Left cardiac atrium (tissue), 4 donors: ENCODE measurements around the gene ZNF311. TPM values are rescaled to one million over a fixed set of nuclear protein-coding genes. Genes with fewer than 3 reads are reported as not detected.
A peak's percentile ranks its signal among the peaks of the same experiment; 100 is the strongest.
"Not testable (repeated sequence)": the region's sequence is repeated elsewhere in the genome, so short reads cannot be mapped to it uniquely, and the experiment has no call there.

Experiments
- ATAC-seq, 2 donors: fragments of 200-7000 bp; cut with Tn5 transposase; one replicate each; pipeline ENCODE4 v1.9.1; 2020; ENCODE audit warnings: mild to moderate bottlenecking in 2 of 2, moderate library complexity in 2 of 2
- DNase-seq: peaks from one replicate; pipeline ENCODE4 v3.0.0-alpha.2; 2020
- intact Hi-C, 2 donors: fragments of 100-400 bp; cut with DNase I; formaldehyde crosslinking; loops; one replicate each; pipeline versions ENCODE4 v1.14.1 to v1.15.1; 2022 to 2023
- total RNA-seq, 2 donors: library from RNA; stranded (reverse); fragmentation: NEBNext Ultra II Directional; extraction: Animal tissue kit (Norgen Biotek cat#: 25700); gene quantifications; one replicate each; pipeline ENCODE4 v1.2.1, GENCODE V29; 2021
- donor health status: DM: no; HTN: yes; CAD: no.
- donor health status: DM: no; HTN: yes; CAD: no; lungs with severe emphysema.
- donor health status: DM: yes; HTN: yes; CAD: no.
- donor health status: Dilated cardiomyopathy.

Gene ZNF311
- total RNA-seq, 2 donors from 2014 or later: 0.37 to 0.68 TPM

DNA sequence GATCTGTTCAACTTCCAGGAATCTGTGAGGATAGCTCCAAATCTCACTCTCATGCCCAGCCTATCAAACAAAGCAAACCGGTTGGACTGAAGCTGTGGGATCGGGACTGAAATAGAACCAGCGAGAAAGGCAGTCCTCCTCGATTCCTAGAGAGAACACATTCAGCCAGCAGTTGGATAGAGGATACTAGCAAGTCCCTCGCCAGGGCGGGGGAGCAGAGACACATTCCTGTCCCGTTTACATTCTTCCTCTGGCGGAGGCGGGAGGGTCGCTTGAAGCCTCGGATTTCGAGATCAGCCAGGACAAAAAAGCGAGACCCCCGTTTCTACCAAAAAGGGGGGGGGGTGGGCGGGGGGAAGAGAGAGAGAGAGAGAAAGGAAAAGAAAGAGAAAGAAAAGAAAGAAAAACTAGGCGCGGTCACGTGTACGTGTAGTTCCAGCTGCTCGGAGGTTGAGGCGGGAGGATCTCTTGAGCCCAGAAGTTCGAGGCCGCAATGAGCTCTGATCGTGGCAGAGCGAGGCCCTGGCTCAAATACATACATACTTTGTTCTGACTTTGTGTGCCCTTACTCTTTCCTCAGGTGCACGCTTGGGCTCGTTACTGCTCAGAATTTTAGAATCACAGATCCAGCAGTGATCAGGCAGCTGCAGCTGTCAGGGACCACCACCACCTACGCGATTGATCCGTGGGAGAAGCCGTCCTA, 19.5 kb downstream of the ZNF311 start:
- peak; percentile 88 for DNase-seq
- peak; percentile 80 to 83 for ATAC-seq
- intact Hi-C loops: loop anchor here in 1 of 2 donors (10.0 kb wide), 2 partner anchors 121 to 151 kb away; no protein-coding TSS in a partner anchor

DNA sequence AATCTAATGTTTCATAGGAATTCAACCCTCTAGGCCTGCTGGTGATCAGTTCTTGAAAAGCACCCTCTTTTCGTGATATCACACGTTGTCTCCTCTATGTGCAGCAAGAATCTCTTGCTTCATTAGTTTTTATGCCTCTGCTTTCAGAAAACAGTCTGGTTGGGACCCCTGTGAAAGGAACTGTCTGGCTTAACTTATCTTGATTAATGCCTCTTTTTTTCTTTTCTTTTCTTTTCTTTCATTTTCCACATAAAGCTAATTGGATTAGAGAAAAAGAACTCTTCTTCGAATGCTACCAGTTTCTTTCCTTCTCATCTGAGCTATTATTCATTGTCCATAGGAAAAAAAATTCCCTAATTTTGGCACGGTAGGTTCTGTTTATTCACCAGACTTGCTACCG, 21.3 kb downstream of the ZNF311 start:
- DNase-seq: no peak
- no peak for ATAC-seq
- intact Hi-C loops: loop anchor here (5.0 to 10.0 kb wide), 3 partner anchors 42 to 149 kb away; no protein-coding TSS in a partner anchor

DNA sequence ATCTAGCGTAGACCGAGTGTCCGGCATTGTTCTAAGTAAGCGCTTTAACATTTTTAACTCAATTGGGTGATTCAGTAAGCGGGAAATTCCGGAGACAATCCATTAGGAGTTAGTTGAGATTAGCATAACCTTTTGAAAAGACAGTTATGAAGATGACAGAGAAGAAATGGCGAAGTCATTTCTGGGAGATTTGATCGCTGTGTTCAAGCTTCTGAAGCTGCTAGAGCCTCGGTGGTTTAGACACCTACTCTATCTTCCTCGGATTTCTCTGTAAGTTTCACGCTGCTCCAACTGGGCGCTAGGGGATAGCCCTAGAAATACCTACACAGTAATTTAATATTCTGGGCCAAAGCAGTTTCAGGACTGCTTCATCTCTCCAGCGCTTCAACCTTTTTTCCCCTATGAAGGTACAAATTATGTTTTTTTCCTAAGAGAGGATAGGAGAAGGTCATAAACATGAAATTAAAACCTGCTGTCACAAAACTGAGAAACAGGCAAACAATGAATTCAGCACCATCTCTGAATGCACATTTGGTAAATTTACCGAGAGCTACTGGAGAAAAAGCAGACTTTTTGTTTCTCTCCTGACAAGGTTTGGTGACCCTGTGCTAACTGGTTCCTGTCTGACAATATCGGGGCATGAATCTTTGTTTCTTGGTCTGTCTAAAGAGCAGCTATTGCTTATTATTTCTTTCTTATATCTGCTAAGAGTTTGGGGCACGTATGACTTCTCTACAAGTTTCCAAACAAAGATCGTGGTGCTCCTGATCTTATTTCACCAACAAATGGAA, 22.4 kb downstream of the ZNF311 start:
- intact Hi-C loops: loop anchor here (5.0 to 10.0 kb wide), 3 partner anchors 40 to 148 kb away; no protein-coding TSS in a partner anchor
- ATAC-seq (peak; percentile 16 to 62), DNase-seq (no peak)

DNA sequence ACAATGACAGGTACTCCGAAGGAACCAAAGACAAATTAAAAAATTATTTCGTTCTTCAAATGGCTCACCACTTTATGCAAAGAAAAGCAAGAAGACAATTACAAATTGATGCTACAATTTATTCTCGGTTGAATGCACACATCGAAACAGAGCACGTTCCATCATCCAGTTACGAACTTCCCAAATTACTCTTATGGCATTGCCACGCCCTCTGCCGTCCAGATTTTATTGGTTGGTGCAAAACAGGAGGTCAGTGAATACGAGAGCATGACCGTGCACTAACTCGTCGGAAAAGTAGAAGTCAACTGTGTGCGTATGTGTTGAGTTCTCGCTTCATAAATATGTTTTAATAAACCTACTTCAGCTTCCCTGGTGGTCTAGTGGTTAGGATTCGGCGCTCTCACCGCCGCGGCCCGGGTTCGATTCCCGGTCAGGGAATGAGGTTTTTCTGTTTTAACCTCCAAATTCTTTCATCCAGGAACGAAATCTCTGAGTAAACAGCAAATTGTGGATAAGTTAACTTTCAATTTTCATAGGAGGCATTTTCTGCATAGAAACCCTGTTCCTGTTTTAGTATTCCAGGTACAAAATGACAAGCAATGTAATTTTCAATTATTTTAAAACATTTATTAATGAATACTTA, 23.2 kb downstream of the ZNF311 start:
- intact Hi-C loops: loop anchor here (5.0 to 10.0 kb wide), 3 partner anchors 40 to 147 kb away; no protein-coding TSS in a partner anchor
- ATAC-seq (peak; percentile 85), DNase-seq (peak; percentile 79)

DNA sequence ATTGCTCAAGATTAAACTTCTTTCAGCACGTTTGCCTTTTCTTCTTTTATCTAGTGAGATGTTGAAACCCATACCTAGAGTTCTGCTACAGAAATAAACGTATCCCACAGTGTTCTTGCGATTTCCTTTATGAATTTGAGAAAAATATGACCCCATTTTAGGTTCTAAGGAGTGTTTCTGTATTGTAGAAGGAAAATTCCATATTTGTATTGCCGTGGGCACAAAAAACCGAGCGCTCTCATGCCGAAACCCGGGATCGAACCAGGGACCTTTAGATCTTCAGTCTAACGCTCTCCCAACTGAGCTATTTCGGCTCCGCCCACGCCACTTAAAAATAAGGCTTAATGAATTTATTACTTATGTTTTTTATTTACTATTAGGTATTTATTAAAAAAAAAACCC, 23.7 kb downstream of the ZNF311 start:
- DNase-seq (peak; percentile 71), ATAC-seq (peak; percentile 50 to 62)
- intact Hi-C loops: loop anchor here (5.0 to 10.0 kb wide), 3 partner anchors 39 to 147 kb away; no protein-coding TSS in a partner anchor

DNA sequence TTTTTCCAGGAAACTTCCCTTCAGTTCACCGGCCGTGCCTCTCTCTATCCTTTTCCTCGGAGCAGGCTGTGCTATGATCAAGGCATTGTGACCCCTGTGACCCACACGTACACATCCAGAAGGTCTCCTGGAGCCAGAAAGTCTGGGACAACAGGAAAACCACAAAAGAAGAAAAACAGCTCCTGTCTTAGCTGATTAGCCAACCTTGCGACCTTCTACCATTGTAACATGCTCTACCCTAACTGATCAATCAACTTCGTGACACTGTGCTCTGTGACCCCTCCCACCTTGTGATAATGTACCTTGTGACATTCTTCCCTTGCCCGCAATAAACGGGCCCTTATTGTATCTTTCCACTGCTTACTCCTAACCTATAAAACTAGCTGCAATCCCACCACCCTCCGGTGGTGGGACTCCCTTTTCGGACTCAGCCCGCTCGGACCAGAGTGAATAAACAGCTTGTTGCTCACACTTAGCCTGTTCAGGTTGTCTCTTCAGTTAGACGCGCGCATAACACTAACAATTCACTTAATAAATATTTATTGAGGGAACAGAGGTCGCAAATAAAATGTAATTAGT, 24.2 kb downstream of the ZNF311 start:
- DNase-seq (peak; percentile 68), ATAC-seq (peak; percentile 32 to 68)
- intact Hi-C loops: loop anchor here (5.0 to 10.0 kb wide), 3 partner anchors 39 to 146 kb away; no protein-coding TSS in a partner anchor

DNA sequence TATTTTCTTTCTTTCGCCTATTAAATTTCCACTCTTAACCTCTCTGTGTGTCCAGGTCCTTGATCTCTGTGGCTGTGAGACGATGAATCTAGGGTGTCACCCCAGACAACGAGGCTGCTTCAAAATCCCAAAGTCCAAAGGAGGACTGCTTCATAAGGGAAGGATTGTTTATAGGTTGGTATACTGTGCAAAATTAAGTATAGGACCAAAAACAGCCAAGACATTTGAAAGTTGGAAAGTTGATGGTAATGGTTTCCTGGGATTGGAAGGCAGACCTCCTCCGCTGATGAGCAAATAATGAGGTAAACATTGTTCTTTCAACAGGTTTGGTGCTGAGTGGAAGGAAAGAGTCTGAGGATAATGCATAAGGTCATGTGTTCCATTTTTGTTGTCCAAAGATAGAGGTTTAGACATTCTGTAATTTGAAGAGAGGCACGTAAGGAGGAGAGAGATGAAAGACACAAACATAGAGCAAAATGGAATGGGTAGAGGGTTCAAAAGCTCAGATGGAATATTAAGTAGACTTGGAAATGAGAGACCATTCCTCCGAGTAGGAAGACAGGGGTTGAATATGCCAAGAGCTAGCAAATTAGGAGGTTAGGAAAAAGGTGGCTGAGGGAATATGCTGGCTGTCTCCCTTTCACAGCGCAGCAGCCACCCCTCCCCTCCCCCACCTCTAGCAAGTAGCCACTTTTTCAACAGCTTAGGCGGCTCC, 24.8 kb downstream of the ZNF311 start:
- ATAC-seq (no peak), DNase-seq (no peak)
- intact Hi-C loops: loop anchor here (5.0 to 10.0 kb wide), 3 partner anchors 38 to 145 kb away; no protein-coding TSS in a partner anchor

DNA sequence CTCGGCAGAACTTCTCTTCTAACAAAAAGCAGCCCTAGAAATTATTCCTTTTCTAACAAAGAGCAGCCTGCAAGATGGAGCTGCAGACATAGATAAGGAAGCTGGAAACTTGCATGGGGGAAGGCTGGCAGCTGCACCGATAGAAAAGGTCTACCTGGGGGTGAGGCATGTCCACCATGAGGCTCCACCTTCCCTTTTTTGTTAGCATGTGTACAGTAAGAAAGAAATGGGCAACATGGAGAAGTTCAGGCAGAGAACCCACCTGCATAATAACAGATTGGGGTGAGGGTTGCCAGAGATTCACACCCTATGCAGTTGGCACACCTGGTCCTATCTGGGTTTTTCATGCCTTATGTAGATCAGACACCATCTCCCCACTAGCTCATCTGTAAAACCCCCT, 25.4 kb downstream of the ZNF311 start:
- intact Hi-C loops: loop anchor here (5.0 to 10.0 kb wide), 4 partner anchors 37 to 145 kb away; no protein-coding TSS in a partner anchor
- no peak for ATAC-seq
- DNase-seq: no peak

DNA sequence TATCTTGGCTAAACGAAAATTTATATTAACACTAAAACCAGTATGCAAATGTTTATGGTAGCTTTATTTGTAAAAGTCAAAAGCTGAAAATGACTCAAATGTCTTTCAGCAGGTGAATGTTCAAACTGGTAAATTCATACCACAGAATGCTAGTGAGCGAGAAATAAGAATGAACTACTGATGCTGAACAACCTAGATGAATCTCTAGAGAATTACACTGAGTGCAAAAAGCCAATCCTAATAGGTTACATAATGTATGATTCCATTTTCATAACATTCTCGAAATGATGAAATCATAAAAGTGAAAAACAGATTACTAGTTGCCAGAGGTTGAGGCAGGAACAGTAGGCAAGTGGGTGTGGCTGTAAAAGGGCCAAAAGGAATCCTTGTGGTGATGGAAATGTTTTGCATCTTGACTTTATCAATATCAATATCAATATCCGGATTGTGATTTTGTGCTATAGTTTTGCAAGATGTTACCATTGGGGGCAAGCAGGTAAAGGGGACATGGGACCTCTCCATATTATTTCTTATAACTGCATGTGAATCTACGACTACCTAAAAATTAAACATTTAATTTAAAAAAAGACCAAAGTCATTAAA, 26.1 kb downstream of the ZNF311 start:
- intact Hi-C loops: loop anchor here in 1 of 2 donors (10.0 kb wide), 1 partner anchor 94 kb away; no protein-coding TSS in a partner anchor
- DNase-seq: no peak
- no peak for ATAC-seq

DNA sequence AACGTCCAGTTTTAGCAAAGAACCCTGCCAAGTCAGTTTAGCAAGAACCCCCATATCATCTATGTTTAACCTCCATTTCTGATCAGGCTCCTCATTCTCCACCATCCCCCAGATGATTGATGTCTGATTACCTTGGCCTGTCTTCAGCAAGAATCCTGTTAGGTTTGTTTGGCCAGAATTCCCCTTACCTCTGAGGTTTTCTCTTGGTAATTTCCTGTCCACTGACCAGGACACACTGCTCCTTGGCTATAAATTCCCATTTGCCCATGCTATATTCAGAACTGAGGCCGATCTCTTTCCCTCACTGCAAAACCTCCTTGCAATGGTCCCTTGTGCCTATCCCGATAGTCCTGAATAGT, 27.0 kb downstream of the ZNF311 start:
- DNase-seq: no peak
- intact Hi-C loops: loop anchor here in 1 of 2 donors (10.0 kb wide), 1 partner anchor 93 kb away; no protein-coding TSS in a partner anchor
- ATAC-seq: no peak

DNA sequence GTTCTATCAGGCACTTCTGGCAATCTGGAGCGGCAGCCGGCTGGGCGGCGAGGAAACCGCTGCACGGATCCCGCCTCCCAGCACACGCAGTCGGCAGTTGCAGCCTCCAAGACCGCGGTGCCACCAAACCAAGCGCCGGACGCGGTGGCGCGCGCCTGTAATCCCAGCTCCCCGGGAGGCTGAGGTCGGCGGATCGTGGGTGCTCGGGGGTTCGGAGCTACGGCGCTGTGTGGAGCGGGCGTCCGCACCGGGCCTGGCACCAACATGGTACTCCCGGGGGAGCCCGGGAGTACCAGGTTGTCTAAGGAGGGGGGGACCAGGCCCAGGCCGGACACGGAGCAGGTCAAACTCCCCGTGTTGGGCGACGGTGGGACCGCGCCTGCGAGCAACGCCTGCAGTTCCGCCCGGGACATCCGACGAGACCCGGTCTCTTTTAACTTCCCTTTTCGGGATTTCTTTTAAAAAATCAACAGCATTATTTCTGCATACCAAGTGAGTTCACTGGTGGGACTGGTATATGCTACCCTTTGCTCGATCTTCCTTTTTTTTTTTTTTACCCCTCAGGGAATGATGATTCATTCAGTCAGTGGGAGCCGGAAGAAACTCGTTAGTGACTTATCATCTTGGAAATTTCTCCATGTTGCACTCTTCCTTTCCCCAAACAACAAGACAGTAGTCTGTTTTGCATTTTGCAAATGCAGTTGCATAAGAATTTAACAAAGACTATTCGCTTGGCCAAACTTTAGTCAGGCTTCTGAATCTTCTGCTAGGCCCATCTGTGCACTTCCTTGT, 27.6 kb downstream of the ZNF311 start:
- intact Hi-C loops: loop anchor here in 1 of 2 donors (10.0 kb wide), 1 partner anchor 93 kb away; no protein-coding TSS in a partner anchor
- DNase-seq: peak; percentile 39
- ATAC-seq: no peak

DNA sequence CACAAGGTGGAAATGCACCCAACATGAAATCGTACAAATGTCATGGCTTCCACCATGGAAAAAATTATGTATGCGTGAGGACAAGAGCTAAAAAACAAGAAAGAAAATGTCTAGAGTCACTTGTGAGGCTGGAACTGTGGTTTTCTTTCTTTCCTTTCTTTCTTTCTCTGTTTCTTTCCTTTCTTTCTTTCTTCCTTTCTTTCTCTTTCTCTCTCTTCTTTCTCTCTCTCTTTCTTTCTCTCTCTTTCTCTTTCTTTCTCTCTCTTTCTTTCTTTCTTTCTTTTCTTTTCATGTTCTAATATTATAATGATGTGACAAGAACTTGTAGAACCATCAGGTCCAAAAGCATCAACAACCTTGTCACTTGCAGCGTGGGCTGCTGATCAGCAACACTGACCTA, 28.4 kb downstream of the ZNF311 start:
- intact Hi-C loops: loop anchor here in 1 of 2 donors (10.0 kb wide), 1 partner anchor 92 kb away; no protein-coding TSS in a partner anchor
- no peak for DNase-seq
- no peak for ATAC-seq

DNA sequence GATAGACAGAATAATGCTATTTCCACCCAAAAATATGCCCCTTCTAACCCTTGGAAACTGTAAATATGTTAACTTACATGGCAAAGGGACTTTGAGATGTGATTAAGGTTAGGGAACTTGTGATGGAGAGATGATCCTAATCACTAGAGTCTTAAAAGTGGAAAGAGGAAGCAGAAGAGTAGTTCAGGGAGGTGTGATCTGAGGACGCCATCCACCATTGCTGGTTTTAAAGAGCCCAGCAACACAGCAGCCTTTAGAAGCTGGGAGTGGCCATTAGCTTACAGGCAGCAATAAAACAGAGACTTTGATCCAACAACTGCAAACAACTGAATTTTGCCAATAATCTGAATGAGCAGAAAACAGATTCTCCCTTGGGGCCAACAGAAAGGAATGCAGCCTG, 30.6 kb downstream of the ZNF311 start:
- intact Hi-C loops: loop anchor here in 1 of 2 donors (10.0 kb wide), 1 partner anchor 90 kb away; no protein-coding TSS in a partner anchor
- no peak for DNase-seq
- ATAC-seq: no peak

DNA sequence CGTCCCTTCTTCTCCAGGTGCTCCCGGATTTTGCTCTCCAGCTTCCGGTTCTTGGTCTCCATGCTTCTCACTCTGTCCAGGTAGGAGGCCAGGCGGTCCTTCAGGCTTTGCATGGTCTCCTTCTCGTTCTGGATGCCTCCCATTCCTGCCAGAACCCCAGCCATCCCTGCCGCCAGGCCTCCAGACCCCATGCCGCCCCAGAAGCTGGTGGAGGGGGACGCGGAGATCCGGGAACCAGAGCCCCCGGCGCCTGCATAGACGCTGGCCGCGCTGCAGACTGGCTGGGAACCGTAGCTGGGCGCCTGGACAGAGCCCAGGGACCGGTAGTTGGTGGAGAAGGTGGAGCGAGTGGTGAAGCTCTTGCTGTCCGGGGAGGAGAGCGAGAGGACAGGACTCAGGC, 35.1 kb downstream of the ZNF311 start:
- intact Hi-C loops: loop anchor here in 1 of 2 donors (10.0 kb wide), 1 partner anchor 85 kb away; no protein-coding TSS in a partner anchor
- not testable (repeated sequence) for DNase-seq, ATAC-seq

DNA sequence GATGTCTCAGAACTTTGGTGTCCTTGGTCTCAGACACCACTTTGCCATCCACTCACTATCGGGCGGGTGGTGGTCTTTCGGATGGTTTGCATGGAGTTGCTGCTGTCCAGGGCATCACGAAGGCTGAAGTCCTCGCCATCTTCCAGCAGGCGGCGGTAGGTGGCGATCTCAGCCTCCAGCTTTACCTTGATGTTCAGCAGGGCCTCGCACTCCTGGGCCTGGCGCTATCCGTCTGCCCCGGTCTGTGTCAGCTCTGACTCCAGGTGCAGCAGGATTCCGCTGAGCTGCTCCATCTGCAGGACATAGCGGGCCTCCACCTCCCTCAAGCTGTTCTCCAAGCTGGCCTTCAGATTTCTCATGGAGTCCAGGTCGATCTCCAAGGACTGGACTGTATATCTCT, 36.0 kb downstream of the ZNF311 start:
- DNase-seq: no peak
- no peak for ATAC-seq
- intact Hi-C loops: no loop called here

DNA sequence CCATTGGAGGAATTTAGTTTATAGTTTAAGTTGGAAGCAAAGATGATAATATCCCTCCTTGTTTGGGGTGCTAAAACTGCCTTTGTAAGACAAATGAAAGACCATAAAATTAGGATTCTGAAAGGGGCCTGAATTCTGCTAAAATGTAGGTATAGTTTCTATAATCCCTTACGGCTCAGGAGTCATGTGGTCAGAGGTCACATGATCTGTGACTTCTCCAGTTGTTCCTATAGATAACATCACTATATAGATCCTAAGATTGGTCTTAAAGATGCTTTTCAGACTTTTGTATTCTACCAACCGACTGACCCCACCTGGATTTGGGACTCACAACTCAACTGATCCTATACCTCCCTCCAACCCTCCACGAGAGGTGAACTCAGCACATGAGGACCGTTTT, 36.6 kb downstream of the ZNF311 start:
- intact Hi-C loops: no loop called here
- DNase-seq: no peak
- ATAC-seq: no peak

DNA sequence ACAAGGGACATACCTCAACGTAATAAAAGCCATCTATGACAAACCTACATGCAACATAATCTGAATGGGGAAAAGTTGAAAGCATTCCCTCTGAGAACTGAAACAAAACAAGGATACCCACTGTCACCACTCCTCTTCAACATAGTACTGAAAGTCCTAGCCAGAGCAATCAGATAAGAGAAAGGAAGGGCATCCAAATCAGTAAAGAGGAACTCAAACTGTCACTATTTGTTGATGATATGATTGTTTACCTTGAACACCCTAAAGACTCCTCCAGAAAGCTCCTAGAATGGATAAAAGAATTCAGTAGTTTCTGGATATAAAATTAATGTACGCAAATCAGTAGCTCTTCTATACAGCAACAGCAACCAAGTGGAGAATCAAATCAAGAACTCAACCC, 39.4 kb downstream of the ZNF311 start:
- DNase-seq: no peak
- ATAC-seq: no peak
- intact Hi-C loops: no loop called here
